SK-N-SH treated with all-trans-retinoic acid at 6 μM for 48 hours (cell line): ENCODE results near the gene PPP1R12B.
"Not testable (repeated sequence)": the region's sequence is repeated elsewhere in the genome, so short reads cannot be mapped to it uniquely, and the experiment has no call there.

Experiments
- ATAC-seq: fragments of 200-7000 bp; cut with Tn5 transposase; 3 replicates; pipeline ENCODE4 v1.9.1; 2020; ENCODE audit warnings: mild to moderate bottlenecking, moderate library complexity
- ARNTL ChIP-seq: fragments of 450-650 bp; formaldehyde crosslinking; IDR thresholded peaks from 2 replicates; pipeline ENCODE4 v1.5.0; 2020; ENCODE audit warnings: low read depth, mild to moderate bottlenecking, moderate library complexity, borderline replicate concordance
- BACH2 ChIP-seq: fragments of 250-450 bp; sonication (Bioruptor Pico); IDR thresholded peaks from 2 replicates; pipeline ENCODE4 v1.9.0; 2021; ENCODE audit warnings: mild to moderate bottlenecking, borderline replicate concordance
- CREB5 ChIP-seq: fragments of 250-450 bp; sonication (Bioruptor Pico); IDR thresholded peaks from 2 replicates; pipeline ENCODE4 v1.5.1; 2020; ENCODE audit warnings: low read depth, mild to moderate bottlenecking, moderate library complexity
- CSDC2 ChIP-seq: fragments of 250-450 bp; sonication (Bioruptor Pico); IDR thresholded peaks from 2 replicates; pipeline ENCODE4 v1.5.0; 2020; ENCODE audit warnings: mild to moderate bottlenecking, moderate library complexity
- CSRNP3 ChIP-seq: fragments of 250-450 bp; sonication (Bioruptor Pico); IDR thresholded peaks from 2 replicates; pipeline ENCODE4 v1.5.1; 2021; ENCODE audit warnings: mild to moderate bottlenecking, moderate library complexity
- ESRRG ChIP-seq: fragments of 250-450 bp; sonication (Bioruptor Pico); IDR thresholded peaks from 2 replicates; pipeline ENCODE4 v1.6.1; 2021; ENCODE audit warnings: mild to moderate bottlenecking
- GLIS3 ChIP-seq: fragments of 250-450 bp; sonication (Bioruptor Pico); IDR thresholded peaks from 2 replicates; pipeline ENCODE4 v1.5.0; 2020; ENCODE audit warnings: mild to moderate bottlenecking, moderate library complexity
- ISL1 ChIP-seq: fragments of 250-450 bp; sonication (Bioruptor Pico); IDR thresholded peaks from 2 replicates; pipeline ENCODE4 v2.1.2; 2022; ENCODE audit warnings: mild to moderate bottlenecking, moderate library complexity
- PATZ1 ChIP-seq: fragments of 250-450 bp; sonication (Bioruptor Pico); IDR thresholded peaks from 2 replicates; pipeline ENCODE4 v1.8.0; 2020; ENCODE audit warnings: mild to moderate bottlenecking, moderate library complexity, borderline replicate concordance
- POU6F1 ChIP-seq: fragments of 250-450 bp; sonication (Bioruptor Pico); IDR thresholded peaks from 2 replicates; pipeline ENCODE4 v1.8.0; 2021; ENCODE audit warnings: low read depth, mild to moderate bottlenecking, moderate library complexity, borderline replicate concordance
- PPARA ChIP-seq: fragments of 250-450 bp; sonication (Bioruptor Pico); IDR thresholded peaks from 2 replicates; pipeline ENCODE4 v1.5.0; 2020; ENCODE audit warnings: mild to moderate bottlenecking, borderline replicate concordance
- RARB ChIP-seq: fragments of 250-450 bp; sonication (Bioruptor Pico); IDR thresholded peaks from 2 replicates; pipeline ENCODE4 v1.8.0; 2021; ENCODE audit warnings: mild to moderate bottlenecking, moderate library complexity
- TCF4 ChIP-seq: fragments of 250-450 bp; sonication (Bioruptor Pico); IDR thresholded peaks from 2 replicates; pipeline ENCODE4 v1.8.0; 2021; ENCODE audit warnings: mild to moderate bottlenecking, moderate library complexity, borderline replicate concordance
- TOX ChIP-seq: fragments of 250-450 bp; sonication (Bioruptor Pico); IDR thresholded peaks from 2 replicates; pipeline ENCODE4 v1.8.0; 2021; ENCODE audit warnings: mild to moderate bottlenecking, moderate library complexity, borderline replicate concordance
- TSHZ2 ChIP-seq: fragments of 250-450 bp; sonication (Bioruptor Pico); IDR thresholded peaks from 2 replicates; pipeline ENCODE4 v1.5.0; 2020; ENCODE audit warnings: mild to moderate bottlenecking, moderate library complexity
- ZC3H10 ChIP-seq: fragments of 250-450 bp; sonication (Bioruptor Pico); IDR thresholded peaks from 2 replicates; pipeline ENCODE4 v1.5.1; 2021; ENCODE audit warnings: mild to moderate bottlenecking, moderate library complexity
- ZFP3 ChIP-seq: fragments of 250-450 bp; sonication (Bioruptor Pico); IDR thresholded peaks from 2 replicates; pipeline ENCODE4 v1.5.0; 2020; ENCODE audit warnings: mild to moderate bottlenecking, moderate library complexity
- ZFP30 ChIP-seq: fragments of 450-650 bp; formaldehyde crosslinking; IDR thresholded peaks from 2 replicates; pipeline ENCODE4 v1.5.0; 2022; ENCODE audit warnings: mild to moderate bottlenecking, moderate library complexity
- ZNF565 ChIP-seq: fragments of 450-650 bp; formaldehyde crosslinking; conservative IDR thresholded peaks from 2 replicates; pipeline ENCODE4 v1.5.0; 2020; ENCODE audit warnings: low read depth, mild to moderate bottlenecking, moderate library complexity
- ZNF70 ChIP-seq: fragments of 450-650 bp; formaldehyde crosslinking; IDR thresholded peaks from 2 replicates; pipeline ENCODE4 v1.5.0; 2020; ENCODE audit warnings: mild to moderate bottlenecking, moderate library complexity
- ZNF8 ChIP-seq: fragments of 450-650 bp; formaldehyde crosslinking; IDR thresholded peaks from 2 replicates; pipeline ENCODE4 v1.5.0; 2020; ENCODE audit warnings: mild to moderate bottlenecking, moderate library complexity

The PPP1R12B gene

GRCh38 chr1:202351725-202352124 lies 3.2 kb downstream of the PPP1R12B start:
- TF ChIP-seq POU6F1 (no peak), ZNF8 (CRISPR knock-in tag) (no peak), CSDC2 (CRISPR knock-in tag) (no peak), ZFP30 (no peak), ZNF70 (CRISPR knock-in tag) (no peak), TSHZ2 (CRISPR knock-in tag) (no peak), PATZ1 (CRISPR knock-in tag) (no peak), BACH2 (CRISPR knock-in tag) (no peak)
- no peak for ATAC-seq

- not testable (repeated sequence) for ATAC-seq
These were observed 4.2 kb downstream of the PPP1R12B start for GRCh38 chr1:202352583-202353197.

GRCh38 chr1:202355944-202356553 lies 7.5 kb downstream of the PPP1R12B start:
- TF ChIP-seq ZNF70 (CRISPR knock-in tag): no peak
- no peak for TF ChIP-seq ESRRG (CRISPR knock-in tag)
- no peak for TF ChIP-seq GLIS3 (CRISPR knock-in tag)
- no peak for TF ChIP-seq TCF4
- TF ChIP-seq ZC3H10 (CRISPR knock-in tag): no peak
- TF ChIP-seq TOX (CRISPR knock-in tag): no peak
- TF ChIP-seq CREB5: no peak
- no peak for TF ChIP-seq TSHZ2 (CRISPR knock-in tag)
- TF ChIP-seq PPARA (CRISPR knock-in tag): no peak
- TF ChIP-seq ZNF8 (CRISPR knock-in tag): no peak
- no peak for TF ChIP-seq PATZ1 (CRISPR knock-in tag)
- no peak for TF ChIP-seq ISL1 (CRISPR knock-in tag)
- no peak for TF ChIP-seq RARB (CRISPR knock-in tag)
- no peak for TF ChIP-seq ZFP3 (CRISPR knock-in tag)
- no peak for TF ChIP-seq POU6F1
- TF ChIP-seq CSRNP3 (CRISPR knock-in tag): no peak
- no peak for TF ChIP-seq ZNF565 (CRISPR knock-in tag)
- TF ChIP-seq ZFP30: no peak
- no peak for TF ChIP-seq ARNTL (CRISPR knock-in tag)
- TF ChIP-seq CSDC2 (CRISPR knock-in tag): no peak
- ATAC-seq: no peak
